WTC11 (cell line): Measurements from ENCODE around the gene IRS1. TPM values are rescaled to one million over a fixed set of nuclear protein-coding genes. Genes with fewer than 3 reads are reported as not detected.

Experiments
- ATAC-seq: fragments of 200-7000 bp; cut with Tn5 transposase; 2 replicates; pipeline ENCODE4 v1.10.0; 2021; ENCODE audit warnings: mild to moderate bottlenecking, moderate library complexity
- CTCF ChIA-PET: fragments of 300-600 bp; sonication (Branson Sonifier 250); formaldehyde crosslinking; loops from one replicate; lab custom pipeline; 2021; ENCODE audit warnings: antibody characterized with exemption; lab: Charles Lee
- POLR2A ChIA-PET: fragments of 350-600 bp; sonication (Branson Sonifier 250); formaldehyde crosslinking; loops from one replicate; lab custom pipeline; 2021; ENCODE audit warnings: antibody characterized with exemption; lab: Charles Lee
- DNase-seq: peaks from one replicate; pipeline ENCODE4 v3.0.0; 2021; ENCODE audit warnings: low spot score
- H3K27ac Mint-ChIP-seq: 2 replicates; pipeline ENCODE4 v1.8.0; 2021; ENCODE audit warnings: mixed read lengths
- H3K27me3 Mint-ChIP-seq: 2 replicates; pipeline ENCODE4 v1.8.0; 2021; ENCODE audit warnings: low read depth, mild to moderate bottlenecking, moderate library complexity, mixed read lengths
- H3K36me3 Mint-ChIP-seq: 2 replicates; pipeline ENCODE4 v1.8.0; 2021; ENCODE audit warnings: mixed read lengths
- H3K4me1 Mint-ChIP-seq: 2 replicates; pipeline ENCODE4 v1.8.0; 2022; ENCODE audit warnings: mixed read lengths
- H3K4me3 Mint-ChIP-seq: 2 replicates; pipeline ENCODE4 v1.8.0; 2021; ENCODE audit warnings: mild to moderate bottlenecking, moderate library complexity, mixed read lengths
- H3K9me3 Mint-ChIP-seq: 2 replicates; pipeline ENCODE4 v1.8.0; 2021; ENCODE audit warnings: mixed read lengths
- CREB1 ChIP-seq: sonication (generic); formaldehyde crosslinking; IDR thresholded peaks from 2 replicates; pipeline ENCODE4 v1.8.0; 2023; ENCODE audit warnings: mild to moderate bottlenecking, missing genetic modification reagents
- CREM ChIP-seq: sonication (generic); formaldehyde crosslinking; IDR thresholded peaks from 2 replicates; pipeline ENCODE4 v1.8.1; 2022; ENCODE audit warnings: mild to moderate bottlenecking, missing genetic modification reagents, moderate library complexity
- EMX1 ChIP-seq: fragments of 250-450 bp; sonication (Bioruptor Pico); IDR thresholded peaks from 2 replicates; pipeline ENCODE4 v1.8.0; 2021; ENCODE audit warnings: mild to moderate bottlenecking
- MYBL2 ChIP-seq: sonication (generic); formaldehyde crosslinking; IDR thresholded peaks from 2 replicates; pipeline ENCODE4 v1.8.1; 2023; ENCODE audit warnings: mild to moderate bottlenecking, moderate library complexity, missing genetic modification reagents
- NFYB ChIP-seq: sonication (generic); formaldehyde crosslinking; conservative IDR thresholded peaks from 2 replicates; pipeline ENCODE4 v1.8.0; 2022; ENCODE audit warnings: low read depth, missing genetic modification reagents
- NR3C1 ChIP-seq: sonication (generic); formaldehyde crosslinking; conservative IDR thresholded peaks from 2 replicates; pipeline ENCODE4 v1.8.1; 2023; ENCODE audit warnings: low read depth, mild to moderate bottlenecking, missing genetic modification reagents
- SP1 ChIP-seq: sonication (generic); formaldehyde crosslinking; conservative IDR thresholded peaks from 2 replicates; pipeline ENCODE4 v1.8.1; 2022; ENCODE audit warnings: missing genetic modification reagents
- ZBTB21 ChIP-seq: sonication (generic); formaldehyde crosslinking; IDR thresholded peaks from 2 replicates; pipeline ENCODE4 v1.8.1; 2023; ENCODE audit warnings: mild to moderate bottlenecking, missing genetic modification reagents, borderline replicate concordance
- ZNF121 ChIP-seq: sonication (generic); formaldehyde crosslinking; IDR thresholded peaks from 2 replicates; pipeline ENCODE4 v1.8.0; 2023; ENCODE audit warnings: missing genetic modification reagents
- ZNF219 ChIP-seq: sonication (generic); formaldehyde crosslinking; IDR thresholded peaks from 2 replicates; pipeline ENCODE4 v1.8.0; 2023; ENCODE audit warnings: missing genetic modification reagents, mild to moderate bottlenecking, borderline replicate concordance
- ZNF263 ChIP-seq: sonication (generic); formaldehyde crosslinking; IDR thresholded peaks from 2 replicates; pipeline ENCODE4 v1.8.1; 2022; ENCODE audit warnings: low read depth, mild to moderate bottlenecking, moderate library complexity, missing genetic modification reagents
- ZNF671 ChIP-seq: fragments of 250-450 bp; sonication (Bioruptor Pico); IDR thresholded peaks from 2 replicates; pipeline ENCODE4 v1.8.0; 2021; ENCODE audit warnings: mild to moderate bottlenecking
- total RNA-seq: library from RNA; stranded (reverse); gene quantifications from 3 replicates; pipeline ENCODE4 v1.2.3, GENCODE V29; 2021
- TF ChIP-seq, protein P1 (sequence below): sonication (generic); formaldehyde crosslinking; IDR thresholded peaks from 2 replicates; pipeline ENCODE4 v1.8.1; 2023; ENCODE audit warnings: mild to moderate bottlenecking, missing genetic modification reagents, borderline replicate concordance
- TF ChIP-seq, protein P2 (sequence below): fragments of 250-450 bp; sonication (Bioruptor Pico); IDR thresholded peaks from 2 replicates; pipeline ENCODE4 v2.1.2; 2022; ENCODE audit warnings: mild to moderate bottlenecking, moderate library complexity
- TF ChIP-seq, protein P3 (sequence below): sonication (generic); formaldehyde crosslinking; IDR thresholded peaks from 2 replicates; pipeline ENCODE4 v1.8.1; 2022; ENCODE audit warnings: mild to moderate bottlenecking, missing genetic modification reagents, moderate library complexity, borderline replicate concordance
- TF ChIP-seq, protein P4 (sequence below): sonication (generic); formaldehyde crosslinking; IDR thresholded peaks from 2 replicates; pipeline ENCODE4 v1.8.0; 2023; ENCODE audit warnings: mild to moderate bottlenecking, missing genetic modification reagents
- TF ChIP-seq, protein P5 (sequence below): sonication (generic); formaldehyde crosslinking; conservative IDR thresholded peaks from 2 replicates; pipeline ENCODE4 v1.8.1; 2022; ENCODE audit warnings: mild to moderate bottlenecking, missing genetic modification reagents
- TF ChIP-seq, protein P6 (sequence below): fragments of 250-450 bp; sonication (Bioruptor Pico); IDR thresholded peaks from 2 replicates; pipeline ENCODE4 v1.9.0; 2021; ENCODE audit warnings: moderate library complexity, mild to moderate bottlenecking, inconsistent platforms, borderline replicate concordance
- TF ChIP-seq, protein P7 (sequence below): sonication (generic); formaldehyde crosslinking; IDR thresholded peaks from 2 replicates; pipeline ENCODE4 v1.8.1; 2022; ENCODE audit warnings: missing genetic modification reagents, borderline replicate concordance

Gene IRS1
- total RNA-seq, 1 experiment from 2014 or later = 22.9 TPM

DNA sequence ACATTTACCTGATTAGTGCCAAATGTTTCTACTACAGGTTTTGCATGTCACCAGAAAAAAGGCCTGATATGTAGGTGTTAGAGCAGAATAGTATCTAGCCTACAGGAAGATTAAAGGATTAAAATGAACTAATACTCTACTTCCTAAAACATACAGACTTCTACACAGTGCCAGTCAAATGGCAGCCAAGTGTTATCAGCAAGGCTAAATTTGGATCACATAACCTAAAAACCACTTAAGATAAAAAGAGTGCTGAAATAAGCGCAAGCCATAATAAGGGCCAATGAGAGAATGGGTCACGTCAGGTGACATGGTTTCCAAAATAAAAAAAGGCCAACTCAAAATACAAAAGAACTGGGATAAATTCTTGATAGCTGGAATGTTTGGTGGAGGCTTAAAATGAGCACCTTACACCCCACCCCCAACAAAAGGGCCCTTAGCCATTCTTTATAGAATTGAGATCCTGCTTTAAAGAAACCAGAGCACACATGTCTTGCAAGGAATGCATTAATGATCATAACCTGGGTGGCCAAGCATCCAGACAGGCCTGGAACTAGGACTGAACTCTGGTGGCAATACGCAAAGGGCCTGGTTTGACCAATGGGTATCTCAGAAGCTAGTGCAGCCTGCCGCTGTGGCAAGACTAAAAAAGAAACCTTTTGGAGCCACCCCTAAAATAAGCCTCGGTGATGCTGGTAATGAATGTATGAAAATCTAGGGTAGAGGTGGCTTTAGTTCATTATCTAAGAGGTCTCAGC is 32.4 kb downstream of the IRS1 start:
- H3K4me1 Mint-ChIP-seq = no peaks in the 10 kb centered on the region
- DNase-seq (no peak), ATAC-seq (no peak)
- ChIA-PET POLR2A (no interaction called here), CTCF (no interaction called here)
- peaks cover 6% of the 10 kb centered on the region for H3K9me3 Mint-ChIP-seq
- H3K27ac Mint-ChIP-seq = no peak overlapping the region
- no peaks in the 10 kb centered on the region for H3K27me3 Mint-ChIP-seq
- H3K36me3 Mint-ChIP-seq = peaks cover 25% of the 10 kb centered on the region
- H3K4me3 Mint-ChIP-seq = no peak overlapping the region
- TF ChIP-seq, protein P1, sequence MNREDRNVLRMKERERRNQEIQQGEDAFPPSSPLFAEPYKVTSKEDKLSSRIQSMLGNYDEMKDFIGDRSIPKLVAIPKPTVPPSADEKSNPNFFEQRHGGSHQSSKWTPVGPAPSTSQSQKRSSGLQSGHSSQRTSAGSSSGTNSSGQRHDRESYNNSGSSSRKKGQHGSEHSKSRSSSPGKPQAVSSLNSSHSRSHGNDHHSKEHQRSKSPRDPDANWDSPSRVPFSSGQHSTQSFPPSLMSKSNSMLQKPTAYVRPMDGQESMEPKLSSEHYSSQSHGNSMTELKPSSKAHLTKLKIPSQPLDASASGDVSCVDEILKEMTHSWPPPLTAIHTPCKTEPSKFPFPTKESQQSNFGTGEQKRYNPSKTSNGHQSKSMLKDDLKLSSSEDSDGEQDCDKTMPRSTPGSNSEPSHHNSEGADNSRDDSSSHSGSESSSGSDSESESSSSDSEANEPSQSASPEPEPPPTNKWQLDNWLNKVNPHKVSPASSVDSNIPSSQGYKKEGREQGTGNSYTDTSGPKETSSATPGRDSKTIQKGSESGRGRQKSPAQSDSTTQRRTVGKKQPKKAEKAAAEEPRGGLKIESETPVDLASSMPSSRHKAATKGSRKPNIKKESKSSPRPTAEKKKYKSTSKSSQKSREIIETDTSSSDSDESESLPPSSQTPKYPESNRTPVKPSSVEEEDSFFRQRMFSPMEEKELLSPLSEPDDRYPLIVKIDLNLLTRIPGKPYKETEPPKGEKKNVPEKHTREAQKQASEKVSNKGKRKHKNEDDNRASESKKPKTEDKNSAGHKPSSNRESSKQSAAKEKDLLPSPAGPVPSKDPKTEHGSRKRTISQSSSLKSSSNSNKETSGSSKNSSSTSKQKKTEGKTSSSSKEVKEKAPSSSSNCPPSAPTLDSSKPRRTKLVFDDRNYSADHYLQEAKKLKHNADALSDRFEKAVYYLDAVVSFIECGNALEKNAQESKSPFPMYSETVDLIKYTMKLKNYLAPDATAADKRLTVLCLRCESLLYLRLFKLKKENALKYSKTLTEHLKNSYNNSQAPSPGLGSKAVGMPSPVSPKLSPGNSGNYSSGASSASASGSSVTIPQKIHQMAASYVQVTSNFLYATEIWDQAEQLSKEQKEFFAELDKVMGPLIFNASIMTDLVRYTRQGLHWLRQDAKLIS = no peak
- TF ChIP-seq, protein P2, sequence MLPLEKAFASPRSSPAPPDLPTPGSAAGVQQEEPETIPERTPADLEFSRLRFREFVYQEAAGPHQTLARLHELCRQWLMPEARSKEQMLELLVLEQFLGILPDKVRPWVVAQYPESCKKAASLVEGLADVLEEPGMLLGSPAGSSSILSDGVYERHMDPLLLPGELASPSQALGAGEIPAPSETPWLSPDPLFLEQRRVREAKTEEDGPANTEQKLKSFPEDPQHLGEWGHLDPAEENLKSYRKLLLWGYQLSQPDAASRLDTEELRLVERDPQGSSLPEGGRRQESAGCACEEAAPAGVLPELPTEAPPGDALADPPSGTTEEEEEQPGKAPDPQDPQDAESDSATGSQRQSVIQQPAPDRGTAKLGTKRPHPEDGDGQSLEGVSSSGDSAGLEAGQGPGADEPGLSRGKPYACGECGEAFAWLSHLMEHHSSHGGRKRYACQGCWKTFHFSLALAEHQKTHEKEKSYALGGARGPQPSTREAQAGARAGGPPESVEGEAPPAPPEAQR = no peak
- TF ChIP-seq ZNF263 (CRISPR knock-in tag) = no peak
- TF ChIP-seq, protein P3, sequence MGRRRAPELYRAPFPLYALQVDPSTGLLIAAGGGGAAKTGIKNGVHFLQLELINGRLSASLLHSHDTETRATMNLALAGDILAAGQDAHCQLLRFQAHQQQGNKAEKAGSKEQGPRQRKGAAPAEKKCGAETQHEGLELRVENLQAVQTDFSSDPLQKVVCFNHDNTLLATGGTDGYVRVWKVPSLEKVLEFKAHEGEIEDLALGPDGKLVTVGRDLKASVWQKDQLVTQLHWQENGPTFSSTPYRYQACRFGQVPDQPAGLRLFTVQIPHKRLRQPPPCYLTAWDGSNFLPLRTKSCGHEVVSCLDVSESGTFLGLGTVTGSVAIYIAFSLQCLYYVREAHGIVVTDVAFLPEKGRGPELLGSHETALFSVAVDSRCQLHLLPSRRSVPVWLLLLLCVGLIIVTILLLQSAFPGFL (CRISPR knock-in tag) = no peak

DNA sequence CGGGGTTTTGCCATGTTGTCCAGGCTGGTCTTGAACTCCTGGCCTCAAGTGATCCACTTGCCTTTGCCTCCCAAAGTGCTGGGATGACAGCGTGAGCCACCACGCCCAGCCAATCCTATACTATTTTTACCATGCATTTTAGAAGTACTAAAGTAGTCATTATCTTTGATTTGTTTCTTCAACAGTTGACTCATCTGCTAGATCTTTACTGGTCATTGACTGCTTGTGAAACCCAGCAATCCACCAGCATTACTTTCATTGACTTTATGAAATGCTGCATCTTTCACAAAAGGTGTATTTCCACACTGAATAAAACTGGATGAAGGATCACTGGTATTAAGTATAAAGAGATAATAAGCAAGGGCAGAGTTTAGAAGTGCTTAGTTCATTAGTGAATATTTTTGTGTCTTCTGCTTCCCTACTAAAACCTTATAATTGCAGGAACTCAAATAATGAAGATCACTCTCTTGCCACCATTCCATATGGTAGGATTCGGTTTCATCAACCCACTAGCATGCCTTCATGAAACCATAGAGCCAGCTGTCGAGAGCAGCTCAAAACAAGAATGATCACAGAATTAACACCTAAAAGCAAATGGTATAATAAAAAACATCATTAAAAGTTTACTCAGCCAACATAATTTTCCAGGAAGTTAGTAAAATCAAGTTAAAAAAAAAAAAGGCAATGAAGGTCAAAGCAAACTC is 33.1 kb downstream of the IRS1 start:
- CTCF ChIA-PET = no interaction called here
- ATAC-seq (no peak), DNase-seq (no peak)
- POLR2A ChIA-PET = no interaction called here
- no peak overlapping the region for H3K4me3 Mint-ChIP-seq
- peaks cover under 1% of the 10 kb centered on the region for H3K4me1 Mint-ChIP-seq
- peaks cover 25% of the 10 kb centered on the region for H3K36me3 Mint-ChIP-seq
- no peak overlapping the region for H3K27ac Mint-ChIP-seq
- no peak for TF ChIP-seq NR3C1
- peaks cover 6% of the 10 kb centered on the region for H3K9me3 Mint-ChIP-seq
- H3K27me3 Mint-ChIP-seq = no peaks in the 10 kb centered on the region

DNA sequence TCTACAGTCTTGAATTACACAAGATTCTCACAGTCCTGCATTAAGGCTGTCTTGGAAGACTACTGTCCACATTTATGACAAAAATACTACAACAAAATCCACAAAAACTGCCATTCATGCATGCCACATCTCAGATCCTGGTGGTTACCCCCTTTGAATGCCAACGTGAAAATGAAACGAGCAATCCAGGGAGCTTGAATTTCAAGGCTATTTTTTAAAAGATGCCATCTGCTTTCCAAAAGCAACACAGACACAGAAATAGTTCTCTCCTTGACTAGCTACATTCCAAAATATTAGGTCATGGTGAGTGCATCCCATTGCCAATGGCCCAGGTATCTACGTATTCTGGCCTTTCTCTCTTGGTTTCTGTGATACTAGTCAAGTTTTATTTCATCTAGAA is 36.3 kb downstream of the IRS1 start:
- peaks cover 6% of the 10 kb centered on the region for H3K9me3 Mint-ChIP-seq
- H3K4me3 Mint-ChIP-seq = no peak overlapping the region
- ChIA-PET CTCF (no interaction called here), POLR2A (no interaction called here)
- peaks cover 17% of the 10 kb centered on the region for H3K36me3 Mint-ChIP-seq
- no peak overlapping the region for H3K27ac Mint-ChIP-seq
- ATAC-seq (no peak), DNase-seq (no peak)
- no peaks in the 10 kb centered on the region for H3K27me3 Mint-ChIP-seq
- peaks cover 21% of the 10 kb centered on the region for H3K4me1 Mint-ChIP-seq
- TF ChIP-seq, protein P4, sequence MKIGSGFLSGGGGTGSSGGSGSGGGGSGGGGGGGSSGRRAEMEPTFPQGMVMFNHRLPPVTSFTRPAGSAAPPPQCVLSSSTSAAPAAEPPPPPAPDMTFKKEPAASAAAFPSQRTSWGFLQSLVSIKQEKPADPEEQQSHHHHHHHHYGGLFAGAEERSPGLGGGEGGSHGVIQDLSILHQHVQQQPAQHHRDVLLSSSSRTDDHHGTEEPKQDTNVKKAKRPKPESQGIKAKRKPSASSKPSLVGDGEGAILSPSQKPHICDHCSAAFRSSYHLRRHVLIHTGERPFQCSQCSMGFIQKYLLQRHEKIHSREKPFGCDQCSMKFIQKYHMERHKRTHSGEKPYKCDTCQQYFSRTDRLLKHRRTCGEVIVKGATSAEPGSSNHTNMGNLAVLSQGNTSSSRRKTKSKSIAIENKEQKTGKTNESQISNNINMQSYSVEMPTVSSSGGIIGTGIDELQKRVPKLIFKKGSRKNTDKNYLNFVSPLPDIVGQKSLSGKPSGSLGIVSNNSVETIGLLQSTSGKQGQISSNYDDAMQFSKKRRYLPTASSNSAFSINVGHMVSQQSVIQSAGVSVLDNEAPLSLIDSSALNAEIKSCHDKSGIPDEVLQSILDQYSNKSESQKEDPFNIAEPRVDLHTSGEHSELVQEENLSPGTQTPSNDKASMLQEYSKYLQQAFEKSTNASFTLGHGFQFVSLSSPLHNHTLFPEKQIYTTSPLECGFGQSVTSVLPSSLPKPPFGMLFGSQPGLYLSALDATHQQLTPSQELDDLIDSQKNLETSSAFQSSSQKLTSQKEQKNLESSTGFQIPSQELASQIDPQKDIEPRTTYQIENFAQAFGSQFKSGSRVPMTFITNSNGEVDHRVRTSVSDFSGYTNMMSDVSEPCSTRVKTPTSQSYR (CRISPR knock-in tag) = no peak
- no peak for TF ChIP-seq CREB1 (CRISPR knock-in tag)
- TF ChIP-seq ZBTB21 = no peak
- TF ChIP-seq, protein P5, sequence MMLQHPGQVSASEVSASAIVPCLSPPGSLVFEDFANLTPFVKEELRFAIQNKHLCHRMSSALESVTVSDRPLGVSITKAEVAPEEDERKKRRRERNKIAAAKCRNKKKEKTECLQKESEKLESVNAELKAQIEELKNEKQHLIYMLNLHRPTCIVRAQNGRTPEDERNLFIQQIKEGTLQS (CRISPR knock-in tag) = no peak
- no peak for TF ChIP-seq CREM
- TF ChIP-seq, protein P6, sequence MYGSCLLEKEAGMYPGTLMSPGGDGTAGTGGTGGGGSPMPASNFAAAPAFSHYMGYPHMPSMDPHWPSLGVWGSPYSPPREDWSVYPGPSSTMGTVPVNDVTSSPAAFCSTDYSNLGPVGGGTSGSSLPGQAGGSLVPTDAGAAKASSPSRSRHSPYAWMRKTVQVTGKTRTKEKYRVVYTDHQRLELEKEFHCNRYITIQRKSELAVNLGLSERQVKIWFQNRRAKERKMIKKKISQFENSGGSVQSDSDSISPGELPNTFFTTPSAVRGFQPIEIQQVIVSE (CRISPR knock-in tag) = no peak
- no peak for TF ChIP-seq EMX1 (CRISPR knock-in tag)
- TF ChIP-seq ZNF121 = no peak
- no peak for TF ChIP-seq ZNF671 (CRISPR knock-in tag)
- TF ChIP-seq SP1 = no peak
- TF ChIP-seq, protein P7, sequence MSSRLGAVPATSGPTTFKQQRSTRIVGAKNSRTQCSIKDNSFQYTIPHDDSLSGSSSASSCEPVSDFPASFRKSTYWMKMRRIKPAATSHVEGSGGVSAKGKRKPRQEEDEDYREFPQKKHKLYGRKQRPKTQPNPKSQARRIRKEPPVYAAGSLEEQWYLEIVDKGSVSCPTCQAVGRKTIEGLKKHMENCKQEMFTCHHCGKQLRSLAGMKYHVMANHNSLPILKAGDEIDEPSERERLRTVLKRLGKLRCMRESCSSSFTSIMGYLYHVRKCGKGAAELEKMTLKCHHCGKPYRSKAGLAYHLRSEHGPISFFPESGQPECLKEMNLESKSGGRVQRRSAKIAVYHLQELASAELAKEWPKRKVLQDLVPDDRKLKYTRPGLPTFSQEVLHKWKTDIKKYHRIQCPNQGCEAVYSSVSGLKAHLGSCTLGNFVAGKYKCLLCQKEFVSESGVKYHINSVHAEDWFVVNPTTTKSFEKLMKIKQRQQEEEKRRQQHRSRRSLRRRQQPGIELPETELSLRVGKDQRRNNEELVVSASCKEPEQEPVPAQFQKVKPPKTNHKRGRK = no peak
- TF ChIP-seq ZNF219 (CRISPR knock-in tag) = no peak
- no peak for TF ChIP-seq MYBL2 (CRISPR knock-in tag)
- no peak for TF ChIP-seq NFYB
